GM23338 (cell line): ENCODE results near the gene ATP6V1F. TPM values are rescaled to one million over a fixed set of nuclear protein-coding genes. Genes with fewer than 3 reads are reported as not detected.

ENCODE experiments used
- ATAC-seq: fragments of 200-7000 bp; cut with Tn5 transposase; 3 replicates; pipeline ENCODE4 v1.9.1; 2020
- DNase-seq: peaks from one replicate; pipeline ENCODE4 v3.0.0-alpha.2; 2015; ENCODE audit warnings: low spot score
- H2AFZ ChIP-seq: fragments of 200-600 bp; sonication (generic); 2 replicates; pipeline ENCODE4 v1.8.0; 2016; ENCODE audit warnings: antibody characterized with exemption, mild to moderate bottlenecking, moderate library complexity
- H3F3A ChIP-seq: fragments of 200-600 bp; sonication (generic); replicated peaks from 2 replicates; pipeline ENCODE4 v1.8.0; 2017; ENCODE audit warnings: antibody characterized with exemption, mixed run types, low read depth
- H3K27ac ChIP-seq: fragments of 200-600 bp; sonication (generic); 2 replicates; pipeline ENCODE4 v1.6.1; 2016; ENCODE audit warnings: low read depth
- H3K27me3 ChIP-seq: fragments of 200-600 bp; sonication (generic); 2 replicates; pipeline ENCODE4 v1.8.0; 2016; ENCODE audit warnings: mild to moderate bottlenecking, mixed run types, moderate library complexity; ENCODE audit not compliant: insufficient read depth
- H3K36me3 ChIP-seq: fragments of 200-600 bp; sonication (generic); 2 replicates; pipeline ENCODE4 v1.8.0; 2016; ENCODE audit warnings: mild to moderate bottlenecking; ENCODE audit not compliant: insufficient read depth
- H3K4me1 ChIP-seq: fragments of 200-600 bp; sonication (generic); 2 replicates; pipeline ENCODE4 v1.8.0; 2016; ENCODE audit warnings: mild to moderate bottlenecking, moderate library complexity; ENCODE audit not compliant: insufficient read depth
- H3K4me2 ChIP-seq: fragments of 200-600 bp; sonication (generic); 2 replicates; pipeline ENCODE4 v1.7.1; 2017; ENCODE audit warnings: mixed run types
- H3K4me3 ChIP-seq: fragments of 200-600 bp; sonication (generic); 2 replicates; pipeline ENCODE4 v1.6.1; 2016; ENCODE audit warnings: mixed run types
- H3K79me2 ChIP-seq: fragments of 200-600 bp; sonication (generic); replicated peaks from 2 replicates; pipeline ENCODE4 v1.8.0; 2017; ENCODE audit warnings: mild to moderate bottlenecking; ENCODE audit not compliant: insufficient read depth
- H3K9me2 ChIP-seq: fragments of 200-600 bp; sonication (generic); 2 replicates; pipeline ENCODE4 v1.8.0; 2017; ENCODE audit not compliant: insufficient read depth
- H4K20me1 ChIP-seq: fragments of 200-600 bp; sonication (generic); replicated peaks from 2 replicates; pipeline ENCODE4 v1.8.0; 2017; ENCODE audit warnings: mild to moderate bottlenecking; ENCODE audit not compliant: insufficient read depth
- H3K27ac Mint-ChIP-seq: 2 replicates; pipeline ENCODE4 v1.8.0; 2020; ENCODE audit warnings: inconsistent platforms, mild to moderate bottlenecking, moderate library complexity, mixed read lengths
- H3K27me3 Mint-ChIP-seq: 3 replicates; pipeline ENCODE4 v1.8.0; 2022; ENCODE audit warnings: low read depth, mild to moderate bottlenecking, moderate library complexity, mixed read lengths, inconsistent platforms; ENCODE audit not compliant: insufficient read depth, poor library complexity
- H3K36me3 Mint-ChIP-seq: 3 replicates; pipeline ENCODE4 v1.8.0; 2021; ENCODE audit warnings: low read depth, mild to moderate bottlenecking, inconsistent platforms, moderate library complexity, mixed read lengths
- H3K4me1 Mint-ChIP-seq: 3 replicates; pipeline ENCODE4 v1.8.0; 2020; ENCODE audit warnings: mild to moderate bottlenecking, inconsistent platforms, mixed read lengths
- H3K4me3 Mint-ChIP-seq: 3 replicates; pipeline ENCODE4 v1.8.0; 2021; ENCODE audit warnings: moderate library complexity, mild to moderate bottlenecking, inconsistent platforms, mixed read lengths
- H3K9me3 Mint-ChIP-seq: 3 replicates; pipeline ENCODE4 v1.8.0; 2020; ENCODE audit warnings: moderate library complexity, mild to moderate bottlenecking, inconsistent platforms, mixed read lengths
- CREB1 ChIP-seq: fragments of 250-450 bp; sonication (Bioruptor Pico); IDR thresholded peaks from 2 replicates; pipeline ENCODE4 v1.5.0; 2020; ENCODE audit warnings: low read depth, mild to moderate bottlenecking, moderate library complexity
- CTCF ChIP-seq, 2 experiments: fragments of 200-600 bp in 1 of 2; sonication (generic) in 1 of 2; conservative IDR thresholded peaks; 2 replicates each; pipeline versions ENCODE4 v1.5.1 to v1.6.1; 2016 to 2017; ENCODE audit warnings: antibody characterized with exemption in 2 of 2, low read depth in 2 of 2, mild to moderate bottlenecking in 2 of 2, moderate library complexity in 1 of 2
- ETS1 ChIP-seq: IDR thresholded peaks from 2 replicates; pipeline ENCODE4 v1.6.1; 2016; ENCODE audit warnings: antibody characterized with exemption
- EZH2phosphoT487 ChIP-seq: fragments of 200-600 bp; sonication (generic); IDR thresholded peaks from one replicate; pipeline ENCODE4 v1.8.1; 2018; ENCODE audit warnings: antibody characterized with exemption; ENCODE audit not compliant: unreplicated experiment
- JUNB ChIP-seq: IDR thresholded peaks from one replicate; pipeline ENCODE4 v1.6.1; 2016; ENCODE audit warnings: antibody characterized with exemption; ENCODE audit not compliant: unreplicated experiment
- NANOG ChIP-seq: IDR thresholded peaks from 2 replicates; pipeline ENCODE4 v1.6.1; 2016; ENCODE audit warnings: antibody characterized with exemption, borderline replicate concordance
- POLR2AphosphoS5 ChIP-seq: IDR thresholded peaks from 2 replicates; pipeline ENCODE4 v1.6.1; 2016; ENCODE audit warnings: antibody characterized with exemption, low read depth
- STAT1 ChIP-seq: IDR thresholded peaks from one replicate; pipeline ENCODE4 v1.6.1; 2016; ENCODE audit warnings: antibody characterized with exemption; ENCODE audit not compliant: unreplicated experiment
- ZNF114 ChIP-seq: fragments of 250-450 bp; sonication (Bioruptor Pico); IDR thresholded peaks from 2 replicates; pipeline ENCODE4 v1.5.0; 2020; ENCODE audit warnings: mild to moderate bottlenecking, moderate library complexity
- ZNF331 ChIP-seq: fragments of 250-450 bp; sonication (Bioruptor Pico); IDR thresholded peaks from 2 replicates; pipeline ENCODE4 v1.5.0; 2020; ENCODE audit warnings: low read depth, mild to moderate bottlenecking, moderate library complexity
- ZNF462 ChIP-seq: fragments of 250-450 bp; sonication (Bioruptor Pico); IDR thresholded peaks from 2 replicates; pipeline ENCODE4 v1.5.0; 2020; ENCODE audit warnings: mild to moderate bottlenecking, moderate library complexity
- polyA plus RNA-seq: library from polyadenylated mRNA; unstranded; fragments of >200 nt; fragmentation: Nextera tagmentation; extraction: Ambion mirVana; gene quantifications from 2 replicates; pipeline ENCODE4 v1.2.1, GENCODE V29; 2016
- total RNA-seq: library from RNA; depleted of rRNA; stranded (reverse); fragments of >200 nt; shearing (Covaris generic); gene quantifications from 2 replicates; pipeline ENCODE4 v1.2.3, GENCODE V29; 2014

Gene ATP6V1F
- total and polyA plus RNA-seq, 2 experiments from 2014 or later = 66.5 to 271 TPM

GRCh38 chr7:128874140-128875031 lies 11.7 kb downstream of the ATP6V1F start:
- Mint-ChIP-seq H3K27me3 (peaks cover 28% of the 10 kb centered on the region), H3K9me3 (no peaks in the 10 kb centered on the region; the same call in 2 of the 3 replicates), H3K4me1 (peaks cover 9% of the 10 kb centered on the region), H3K36me3 (no peaks in the 10 kb centered on the region; the same call in 2 of the 3 replicates), H3K27ac (no peak overlapping the region), H3K4me3 (no peak overlapping the region)
- Histone ChIP-seq H4K20me1 (no peaks in the 10 kb centered on the region), H3K27ac (no peak overlapping the region), H2AFZ (no peak overlapping the region), H3K4me2 (no peak overlapping the region), H3K4me3 (no peak overlapping the region), H3K36me3 (no peaks in the 10 kb centered on the region), H3K79me2 (no peaks in the 10 kb centered on the region), H3K27me3 (peaks cover 29% of the 10 kb centered on the region), H3K9me2 (no peaks in the 10 kb centered on the region), H3K4me1 (peaks cover 4% of the 10 kb centered on the region; the same call in 1 of the 2 replicates), H3F3A (no peaks in the 10 kb centered on the region)
- no peak for ATAC-seq
- no peak for DNase-seq
- TF ChIP-seq ZNF331 (CRISPR knock-in tag) (no peak), NANOG (no peak), JUNB (no peak)

GRCh38 chr7:128875523-128875948 lies 12.9 kb downstream of the ATP6V1F start:
- H3K9me3 Mint-ChIP-seq = no peaks in the 10 kb centered on the region
- H3F3A ChIP-seq = no peaks in the 10 kb centered on the region
- H3K27ac ChIP-seq = no peak overlapping the region
- H3K4me3 ChIP-seq = no peak overlapping the region
- H3K27me3 Mint-ChIP-seq = peaks cover 22% of the 10 kb centered on the region
- no peaks in the 10 kb centered on the region for H3K36me3 Mint-ChIP-seq
- no peak overlapping the region for H2AFZ ChIP-seq
- no peaks in the 10 kb centered on the region for H3K79me2 ChIP-seq
- H3K27ac Mint-ChIP-seq = no peak overlapping the region
- no peak overlapping the region for H3K4me3 Mint-ChIP-seq
- H3K9me2 ChIP-seq = no peaks in the 10 kb centered on the region
- H3K4me1 ChIP-seq = peaks cover 8% of the 10 kb centered on the region; the same call in 1 of the 2 replicates
- no peaks in the 10 kb centered on the region for H4K20me1 ChIP-seq
- DNase-seq (no peak), ATAC-seq (no peak)
- H3K27me3 ChIP-seq = peaks cover 18% of the 10 kb centered on the region
- no peak overlapping the region for H3K4me2 ChIP-seq
- peaks cover 3% of the 10 kb centered on the region; the same call in 1 of the 3 replicates for H3K4me1 Mint-ChIP-seq
- no peaks in the 10 kb centered on the region for H3K36me3 ChIP-seq
- TF ChIP-seq ZNF114 (CRISPR knock-in tag) (no peak), POLR2AphosphoS5 (no peak), NANOG (no peak), STAT1 (no peak), ZNF462 (CRISPR knock-in tag) (no peak), JUNB (no peak), EZH2phosphoT487 (no peak), CTCF (conservative IDR thresholded peaks at IDR 0.05; ENCODE audit: low read depth in 2 of 2) (no peak), ZNF331 (CRISPR knock-in tag) (no peak), CREB1 (CRISPR knock-in tag) (no peak), ETS1 (no peak)
